ENCODE results near the gene ARL4A.
A peak's percentile ranks its signal among the peaks of the same experiment; 100 is the strongest.
"Not testable (repeated sequence)": the region's sequence is repeated elsewhere in the genome, so short reads cannot be mapped to it uniquely, and the experiment has no call there.

ARL4A gene

GRCh38 chr7:12686891-12687717, at the start of gene ARL4A:
TSS of gene ARL4A (plus strand) at chr7:12687633. CDS start at chr7:12688255, 622 bp downstream.
- DNase-seq: peak; percentile 91

GRCh38 chr7:12637819-12638592, 49.4 kb upstream of the ARL4A start:
- DNase-seq: peak; percentile 11

DNA sequence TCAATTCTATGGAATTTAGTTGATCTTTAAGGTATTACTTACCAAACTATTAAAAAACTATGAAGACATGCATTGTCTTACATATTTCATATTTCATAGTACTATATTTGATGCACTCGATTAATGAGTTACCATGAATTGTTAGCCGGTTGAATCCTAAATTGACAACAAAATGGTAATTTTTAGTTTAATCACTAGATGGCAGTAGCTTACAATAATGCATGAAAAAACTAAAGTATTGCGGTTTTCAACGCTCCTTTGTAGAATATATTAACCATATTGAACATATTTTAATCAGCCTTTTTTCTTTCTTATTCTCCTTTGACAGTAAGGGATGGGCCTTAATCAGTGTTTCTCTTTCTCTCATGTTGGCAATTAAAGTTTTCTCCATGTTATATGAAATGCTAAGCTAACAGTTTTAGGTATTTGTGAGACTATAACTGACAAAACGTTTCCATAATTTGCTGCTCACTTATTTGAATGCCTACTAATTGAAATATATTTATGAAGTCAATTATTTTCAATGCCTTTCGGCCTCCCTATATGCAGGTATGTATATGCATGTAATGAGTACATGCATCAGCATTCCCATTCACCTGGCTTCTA, 48.5 kb upstream of the ARL4A start:
- peak; percentile 62 for DNase-seq

- DNase-seq: no peak
Measured at GRCh38 chr7:12640299-12641096, 46.9 kb upstream of the ARL4A start.

GRCh38 chr7:12641196-12641595, 46.2 kb upstream of the ARL4A start:
- DNase-seq: no peak

GRCh38 chr7:12642508-12642907, 44.9 kb upstream of the ARL4A start:
- DNase-seq: no peak

- DNase-seq: no peak
Measured at GRCh38 chr7:12643001-12643643, 44.3 kb upstream of the ARL4A start.

- DNase-seq: no peak
Measured at GRCh38 chr7:12643644-12644043, 43.8 kb upstream of the ARL4A start.

- DNase-seq: not testable (repeated sequence)
Measured at GRCh38 chr7:12645212-12645611, 42.2 kb upstream of the ARL4A start.

DNA sequence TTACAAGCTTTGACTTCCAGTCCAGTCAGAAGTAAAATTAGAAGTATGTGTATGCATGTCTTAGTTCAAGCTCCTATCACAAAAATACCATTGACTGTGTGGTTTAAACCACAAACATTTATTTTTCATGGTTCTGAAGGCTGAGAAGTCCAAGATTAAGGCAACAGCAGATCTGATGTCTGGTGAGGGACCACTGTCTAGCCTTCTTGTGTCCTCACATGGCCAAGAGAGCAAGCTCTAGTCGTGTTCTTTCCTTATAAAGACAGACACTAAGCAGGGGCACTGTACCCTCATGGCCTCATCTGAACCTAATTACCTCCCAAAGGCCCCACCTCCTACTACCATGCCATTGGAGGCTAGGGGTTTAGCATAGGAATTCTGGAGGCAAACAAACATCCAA, 41.3 kb upstream of the ARL4A start:
- no peak for DNase-seq

- no peak for DNase-seq
Measured at GRCh38 chr7:12647364-12648219, 39.8 kb upstream of the ARL4A start.

GRCh38 chr7:12648704-12649261, 38.6 kb upstream of the ARL4A start:
- no peak for DNase-seq

DNA sequence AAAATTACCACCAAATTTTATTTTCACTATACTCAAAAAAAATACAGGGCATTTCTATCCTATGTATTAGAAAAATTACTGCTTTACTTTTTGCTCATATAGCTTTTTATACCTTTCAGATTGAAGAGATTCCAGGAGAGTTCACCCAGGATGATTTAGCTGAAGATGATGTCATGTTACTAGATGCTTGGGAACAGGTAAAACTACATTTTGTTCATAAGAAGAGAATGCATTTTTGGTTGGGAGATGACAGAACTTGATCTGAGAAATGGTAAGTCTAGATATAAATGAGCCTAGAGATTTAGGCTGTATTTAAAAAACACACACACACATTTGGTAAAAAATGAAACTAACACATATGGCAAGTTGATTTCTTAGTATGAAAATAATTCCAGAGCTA, 38.1 kb upstream of the ARL4A start:
- no peak for DNase-seq

GRCh38 chr7:12650080-12650479, 37.4 kb upstream of the ARL4A start:
- DNase-seq: no peak

DNA sequence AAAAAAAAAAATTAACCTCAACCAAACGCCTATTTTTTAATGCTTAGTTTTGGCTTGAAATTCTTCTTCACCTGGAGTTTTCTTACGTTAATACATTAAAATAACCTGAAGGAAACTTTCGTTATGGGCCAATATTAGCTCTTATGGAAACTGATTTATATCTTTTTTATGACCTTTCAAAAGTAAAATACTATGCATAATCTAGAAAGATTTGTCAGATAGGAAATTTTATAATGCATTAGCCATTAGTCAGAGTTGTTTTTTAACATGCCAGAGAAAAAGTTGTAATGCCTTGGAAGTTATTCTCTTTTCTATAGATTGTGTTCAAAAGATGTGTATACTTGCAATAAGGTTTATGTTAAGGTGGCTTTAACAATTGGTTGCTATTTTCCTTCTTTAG, 34.3 kb upstream of the ARL4A start:
- DNase-seq: no peak

GRCh38 chr7:12653518-12653917, 33.9 kb upstream of the ARL4A start:
- no peak for DNase-seq

- no peak for DNase-seq
Measured at GRCh38 chr7:12655161-12655560, 32.3 kb upstream of the ARL4A start.

- not testable (repeated sequence) for DNase-seq
Measured at GRCh38 chr7:12660423-12660822, 27.0 kb upstream of the ARL4A start.

DNA sequence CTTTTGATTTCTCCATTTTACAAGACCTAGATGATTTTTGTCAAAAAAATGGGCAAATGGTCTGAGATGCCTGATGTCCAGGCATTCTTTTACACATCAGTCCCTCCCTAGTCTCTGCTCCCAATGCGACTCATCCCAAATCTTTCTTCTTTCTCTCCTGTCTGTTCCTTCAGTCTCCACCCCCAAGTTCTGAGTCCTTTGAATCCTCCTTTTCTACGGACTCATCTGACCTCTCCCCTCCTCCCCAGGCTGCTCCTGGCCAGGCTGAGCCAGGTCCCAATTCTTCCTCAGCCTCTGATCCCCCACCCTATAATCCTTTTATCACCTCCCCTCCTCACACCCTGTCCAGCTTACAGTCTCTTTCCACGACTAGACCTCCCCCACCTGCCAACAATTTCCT, 26.4 kb upstream of the ARL4A start:
- not testable (repeated sequence) for DNase-seq

- DNase-seq: no peak
Measured at GRCh38 chr7:12661581-12661980, 25.9 kb upstream of the ARL4A start.
